Right forelimb (tissue), 1 donor: ENCODE measurements around the gene ARRDC5.
"Not testable (repeated sequence)": the region's sequence is repeated elsewhere in the genome, so short reads cannot be mapped to it uniquely, and the experiment has no call there.

Source experiments
- DNase-seq: peaks from one replicate; pipeline ENCODE4 v3.0.0-alpha.2; 2018

The ARRDC5 gene

DNA sequence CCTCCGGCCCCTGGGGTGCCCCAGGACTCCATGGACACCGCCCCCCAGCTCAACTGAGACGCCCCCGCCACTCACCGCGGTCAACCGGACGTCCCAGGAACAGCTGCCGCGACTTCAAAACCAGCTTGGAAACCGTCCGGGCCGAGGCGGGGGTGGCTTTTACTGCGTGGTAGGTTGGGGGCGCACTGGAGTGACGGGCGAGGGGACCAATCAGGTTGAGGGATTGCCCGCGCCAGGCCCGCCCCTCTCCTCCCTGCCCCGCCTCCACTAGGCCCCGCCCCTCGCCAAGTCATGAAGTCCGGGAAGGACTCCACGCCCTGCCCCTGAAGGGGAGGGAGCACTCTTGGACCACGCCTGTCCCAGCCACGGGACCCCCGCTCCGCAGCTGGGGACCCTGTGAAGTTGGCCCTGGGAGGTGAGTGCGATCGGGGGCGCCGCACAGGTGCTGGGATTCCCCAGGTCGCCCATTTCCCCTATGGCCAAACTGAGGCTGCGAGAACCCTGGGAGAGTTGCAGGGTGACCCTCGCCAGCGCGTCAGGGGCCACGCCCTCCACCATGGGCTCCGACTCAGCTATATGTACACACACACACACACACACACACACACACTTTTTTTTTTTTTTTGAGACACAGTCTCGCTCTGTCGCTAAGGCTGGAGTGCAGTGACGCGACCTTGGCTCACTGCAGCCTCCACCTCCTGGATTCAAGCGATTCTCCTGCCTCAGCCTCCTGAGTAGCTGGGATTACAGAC is 35.0 kb downstream of the ARRDC5 start, which contains the start of gene PLIN3:
Gene PLIN3 (minus strand): TSS at position 134 of the 752 bp plus-strand sequence. CDS start 6,273 bp downstream, outside the sequence.
- peak; percentile 99 for DNase-seq

DNA sequence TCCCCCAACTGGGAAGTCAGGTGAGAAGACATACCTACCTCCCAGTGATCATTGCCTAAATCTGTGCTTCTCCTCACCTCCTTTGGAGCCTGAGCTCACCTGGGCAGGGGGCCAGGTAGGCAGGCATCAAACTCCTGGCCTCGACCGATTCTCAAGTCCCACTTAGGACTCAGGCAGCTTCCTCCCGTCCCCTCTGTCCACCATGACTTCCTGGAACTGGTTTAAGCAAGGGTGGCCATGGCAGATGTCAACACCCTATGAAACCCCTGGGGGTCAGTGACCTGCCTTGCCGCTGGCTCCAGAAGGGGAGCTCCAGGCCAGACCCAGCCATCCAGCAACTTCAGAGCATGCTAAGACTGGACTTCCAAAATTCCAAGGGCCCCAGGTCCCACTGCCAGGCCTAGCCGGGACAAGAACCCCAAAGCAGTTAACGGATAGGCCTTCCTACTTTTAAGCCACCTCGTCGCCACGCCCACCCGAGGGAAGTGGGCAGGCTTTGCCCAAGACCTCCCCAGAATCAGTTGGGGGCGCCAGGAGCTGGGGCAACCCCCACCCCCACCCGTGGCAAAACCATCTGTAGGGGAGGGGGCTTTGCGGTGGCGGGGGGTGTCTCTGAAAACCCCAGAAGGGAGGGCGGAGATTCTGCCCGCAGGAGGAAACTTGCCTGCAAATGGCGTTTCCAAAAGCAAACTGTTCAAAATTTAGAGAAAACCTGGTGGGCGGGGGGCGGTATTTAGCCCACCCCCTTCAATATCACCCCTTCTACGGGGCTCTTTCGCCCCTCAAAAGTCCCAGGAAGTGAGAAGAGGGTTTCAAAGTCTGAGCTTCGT is 35.9 kb downstream of the ARRDC5 start:
- peak; percentile 75 for DNase-seq

DNA sequence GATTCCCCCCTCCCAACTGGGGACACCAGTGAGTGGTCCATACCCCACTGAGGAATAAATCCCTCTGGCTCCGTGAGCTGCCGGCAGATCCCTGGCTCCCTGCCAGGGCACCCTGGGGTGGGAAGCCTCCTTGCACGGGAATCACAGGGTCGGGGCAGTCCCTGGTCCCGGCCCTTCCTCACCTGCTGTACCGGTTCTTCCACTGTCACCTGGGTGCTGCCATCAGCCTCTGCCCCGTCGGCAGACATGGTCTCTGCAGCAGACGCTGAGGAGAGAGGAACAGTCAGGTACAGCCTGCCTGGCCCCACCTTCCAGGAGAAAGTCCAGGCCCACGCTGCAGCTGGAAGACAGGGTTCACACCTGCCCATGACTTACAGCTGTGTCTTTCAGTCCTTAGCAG is 41.5 kb downstream of the ARRDC5 start:
- DNase-seq: no peak

DNA sequence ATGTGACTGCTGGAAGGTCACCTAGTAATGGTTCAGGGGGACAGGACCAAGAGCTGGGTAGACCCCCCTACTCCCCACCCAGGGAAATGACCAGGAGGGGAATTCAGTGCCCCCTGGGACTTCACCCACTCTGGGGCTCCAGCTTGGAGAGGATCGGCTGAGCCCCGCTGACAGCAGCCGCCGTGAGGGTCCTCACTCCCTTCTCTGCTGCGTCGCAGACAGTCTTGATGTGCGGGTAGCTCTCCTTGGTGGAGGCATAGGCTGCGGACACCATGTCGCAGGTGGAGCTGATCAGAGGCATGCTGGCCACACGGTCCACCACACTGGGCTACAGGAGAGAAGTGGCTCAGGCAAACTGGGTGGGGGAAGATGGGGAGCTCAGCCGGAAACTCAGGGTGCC is 43.0 kb downstream of the ARRDC5 start:
- no peak for DNase-seq

DNA sequence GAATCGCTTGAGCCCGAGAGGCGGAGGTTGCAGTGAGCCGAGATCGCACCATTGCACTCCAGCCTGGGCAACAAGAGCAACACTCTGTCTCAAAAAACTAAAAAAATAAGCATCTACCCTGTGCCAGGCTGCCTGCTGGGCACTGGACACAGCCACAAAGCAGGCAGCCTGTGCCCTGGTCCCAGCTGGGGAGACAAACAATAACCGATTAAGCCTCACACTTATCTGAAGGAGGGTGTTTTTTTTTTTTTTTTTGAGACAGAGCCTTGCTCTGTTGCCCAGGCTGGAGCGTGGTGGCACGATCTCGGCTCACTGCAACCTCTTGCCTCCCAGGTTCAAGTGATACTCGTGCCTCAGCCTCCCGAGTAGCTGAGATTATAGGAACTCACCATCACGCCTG is 46.2 kb downstream of the ARRDC5 start:
- DNase-seq: not testable (repeated sequence)

DNA sequence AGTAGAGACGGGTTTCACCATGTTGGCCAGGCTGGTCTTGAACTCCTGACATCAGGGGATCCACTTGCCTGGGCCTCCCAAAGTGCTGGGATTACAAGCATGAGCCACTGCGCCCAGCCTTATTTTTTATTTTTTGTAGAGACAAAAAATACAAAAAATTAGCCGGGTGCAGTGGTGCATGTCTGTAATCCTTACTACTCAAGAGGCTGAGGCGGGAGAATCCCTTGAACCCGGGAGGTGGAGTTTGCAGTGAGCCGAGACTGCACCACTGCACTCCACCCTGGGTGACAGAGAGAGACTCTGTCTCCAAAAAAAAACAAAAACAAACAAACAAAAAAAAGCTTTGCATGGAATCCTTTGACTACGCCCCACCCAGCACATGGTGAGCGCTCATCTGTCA is 49.2 kb downstream of the ARRDC5 start:
- not testable (repeated sequence) for DNase-seq

DNA sequence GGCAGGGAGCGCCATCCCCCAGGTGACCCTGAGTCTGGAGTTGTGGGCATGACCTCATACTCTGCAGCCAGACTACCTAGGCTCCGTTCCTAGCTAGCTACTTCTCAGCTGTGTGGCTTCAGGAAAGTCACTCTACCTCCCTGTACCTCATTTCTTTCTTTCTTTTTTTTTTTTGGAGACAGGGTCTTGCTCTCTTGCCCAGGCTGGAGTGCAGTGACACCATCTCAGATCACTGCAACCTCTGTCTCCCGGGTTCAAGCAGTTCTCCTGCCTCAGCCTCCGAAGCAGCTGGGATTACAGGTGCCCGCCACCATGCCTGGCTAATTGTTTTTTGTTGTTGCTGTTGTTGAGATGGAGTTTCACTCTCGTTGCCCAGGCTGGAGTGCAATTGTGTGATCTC is 50.2 kb downstream of the ARRDC5 start:
- DNase-seq: no peak

DNA sequence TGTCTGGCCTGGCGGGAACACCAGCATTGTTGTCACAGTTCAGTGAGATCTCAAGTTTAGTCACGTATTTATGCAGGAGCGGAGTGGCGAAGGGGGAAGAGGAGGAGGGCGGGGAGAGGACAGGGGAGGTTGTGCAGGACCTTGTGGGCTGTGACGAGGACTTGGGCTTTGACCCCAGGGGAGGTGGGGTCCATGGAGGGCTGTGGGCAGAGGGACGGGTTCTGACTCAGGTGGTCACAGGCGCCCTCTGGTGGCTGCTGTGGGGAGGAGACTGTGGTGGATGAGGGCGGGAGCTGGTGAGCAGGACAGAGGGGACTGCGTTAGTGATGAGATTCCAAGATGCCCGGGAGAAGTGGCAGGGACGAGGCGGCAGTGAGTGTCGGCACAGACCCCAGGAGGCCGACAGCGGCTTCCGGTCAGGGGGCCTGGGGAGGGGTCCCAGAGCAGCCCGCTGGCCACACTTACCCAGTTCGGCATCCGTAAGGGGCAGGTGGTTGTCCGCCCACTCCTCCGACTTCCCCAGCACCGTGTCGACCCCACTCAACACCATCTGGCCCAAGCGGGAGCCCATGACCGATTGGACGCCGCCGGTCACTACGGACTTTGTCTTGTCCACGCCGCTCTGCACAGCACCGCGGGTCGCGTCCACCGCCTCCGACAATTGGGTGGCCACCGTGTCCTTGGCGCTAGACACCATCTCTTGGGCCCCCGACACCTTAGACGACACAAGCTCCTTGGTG is 51.0 kb downstream of the ARRDC5 start:
- DNase-seq: peak; percentile 73

DNA sequence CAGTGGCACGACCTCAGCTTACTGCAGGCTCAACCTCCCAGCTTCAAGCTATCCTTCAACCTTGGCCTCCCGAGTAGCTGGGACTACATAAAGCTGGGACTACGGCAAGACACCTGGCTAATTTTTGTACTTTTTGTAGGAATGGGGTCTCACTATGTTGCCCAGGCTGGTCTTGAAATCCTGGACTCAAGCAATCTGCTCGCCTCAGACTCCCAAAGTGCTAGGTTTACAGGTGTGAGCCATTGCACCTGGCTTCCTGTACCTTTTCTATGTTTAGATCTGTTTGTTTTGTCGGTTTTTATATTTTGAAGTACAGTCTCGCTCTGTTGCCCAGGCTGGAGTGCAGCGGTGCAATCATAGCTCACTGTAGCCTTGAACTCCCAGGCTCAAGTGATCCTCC is 53.7 kb downstream of the ARRDC5 start:
- DNase-seq: no peak

DNA sequence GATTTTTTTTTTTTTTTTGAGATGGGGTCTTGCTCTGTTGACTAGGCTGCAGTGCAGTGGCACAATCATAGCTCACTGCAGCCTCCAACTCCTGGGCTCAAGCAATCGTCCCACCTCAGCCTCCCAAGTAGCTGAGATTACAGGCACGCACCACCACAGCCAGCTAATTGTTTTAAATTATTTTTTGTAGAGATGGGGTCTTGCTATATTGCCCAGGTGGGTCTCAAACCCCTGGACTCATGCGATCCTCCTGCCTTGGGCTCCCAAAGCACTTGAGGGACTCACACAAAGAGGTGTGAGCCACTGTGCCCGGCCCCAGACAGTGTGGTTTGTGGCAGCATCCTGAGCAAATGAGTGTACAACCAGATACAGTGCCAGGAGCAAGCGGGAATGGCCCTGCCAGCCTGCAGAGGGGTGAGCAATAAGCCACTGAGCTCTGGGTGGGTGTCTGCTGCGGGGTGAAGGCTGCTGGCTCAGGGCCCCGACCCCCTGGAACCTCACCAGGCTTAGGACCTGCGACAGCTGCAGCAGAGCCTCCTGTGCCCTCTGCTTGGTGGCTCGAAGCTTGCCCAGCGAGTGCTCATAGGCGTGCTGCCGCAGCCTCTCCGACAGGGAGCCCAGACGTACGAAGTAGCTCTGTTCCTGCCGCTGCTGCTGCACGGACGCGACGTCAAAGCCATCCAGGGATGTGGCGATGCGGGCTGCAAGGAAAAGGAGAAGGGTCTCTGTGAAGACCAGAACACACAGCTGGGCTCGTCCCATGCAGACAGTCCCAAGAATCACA is 55.3 kb downstream of the ARRDC5 start:
- DNase-seq: no peak

DNA sequence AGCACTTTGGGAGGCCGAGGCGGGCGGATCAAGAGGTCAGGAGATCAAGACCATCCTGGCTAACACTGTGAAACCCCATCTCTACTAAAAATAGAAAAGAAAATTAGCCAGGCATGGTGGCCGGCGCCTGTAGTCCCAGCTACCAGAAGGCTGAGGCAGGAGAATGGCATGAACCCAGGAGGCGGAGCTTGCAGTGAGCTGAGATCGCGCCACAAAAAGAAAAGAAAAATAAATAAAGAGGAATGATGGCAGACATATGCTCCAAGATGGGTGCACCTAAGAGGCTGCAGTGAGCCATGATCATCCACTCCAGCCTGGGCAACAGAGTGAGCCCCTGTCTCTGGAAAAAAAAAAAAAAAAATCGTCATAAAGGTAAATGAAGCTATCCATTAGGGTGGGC is 56.7 kb downstream of the ARRDC5 start:
- DNase-seq: not testable (repeated sequence)

DNA sequence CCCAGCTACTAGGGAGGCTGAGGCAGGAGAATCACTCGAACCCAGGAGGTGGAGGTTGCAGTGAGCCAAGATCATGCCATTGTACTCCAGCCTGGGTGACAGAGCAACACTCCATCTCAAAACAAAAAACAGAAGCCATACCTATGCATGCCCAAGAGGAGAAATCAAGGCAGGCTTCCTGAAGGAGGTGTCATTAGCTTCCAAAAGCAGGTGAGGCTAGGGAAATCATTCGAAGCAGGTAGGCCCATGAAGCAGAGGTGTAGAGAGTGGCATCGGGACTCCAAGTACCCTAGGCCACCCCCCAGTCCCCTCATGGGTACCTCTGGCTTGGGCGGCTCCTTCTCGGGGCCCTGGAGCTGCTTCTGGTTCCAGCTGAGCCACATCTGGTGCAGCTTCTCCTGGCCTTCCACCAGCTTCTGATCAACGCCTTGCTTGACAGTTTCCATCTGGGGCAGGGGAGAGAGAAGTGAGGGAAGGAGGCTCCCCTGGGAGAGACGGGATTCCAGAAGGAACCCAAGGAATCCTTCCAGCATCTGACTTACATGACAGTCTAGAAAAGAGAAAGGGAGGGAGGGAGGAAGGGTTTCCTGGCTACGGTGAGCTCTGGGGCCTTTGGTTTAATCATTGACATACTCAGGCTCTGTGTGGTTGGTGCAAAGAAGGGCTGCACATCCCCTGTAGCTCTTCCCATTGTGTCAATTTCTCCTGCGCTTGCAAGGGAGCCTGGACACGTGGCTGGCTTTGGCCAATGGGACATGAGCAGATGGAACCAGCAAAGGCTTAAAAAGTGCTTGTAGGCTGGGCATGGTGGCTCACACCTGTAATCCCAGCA is 58.1 kb downstream of the ARRDC5 start:
- DNase-seq: no peak

DNA sequence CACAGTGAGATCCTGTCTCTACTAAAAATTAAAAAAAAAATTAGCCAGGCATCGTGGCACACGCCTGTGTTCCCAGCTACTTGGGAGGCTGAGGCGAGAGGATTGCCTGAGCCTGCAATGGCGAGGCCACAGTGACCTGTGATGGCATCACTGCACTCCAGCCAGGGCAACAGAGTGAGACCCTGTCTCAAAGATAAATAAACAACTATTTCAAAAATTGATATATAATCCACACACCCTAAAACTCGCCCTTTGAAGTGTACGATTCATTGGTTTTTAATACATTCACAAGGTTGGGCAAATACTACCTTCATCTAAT is 59.1 kb downstream of the ARRDC5 start:
- DNase-seq: no peak
